Fibroblast of skin of scalp (primary cell): ENCODE measurements around the gene CDCA8.
"Not testable (repeated sequence)": the region's sequence is repeated elsewhere in the genome, so short reads cannot be mapped to it uniquely, and the experiment has no call there.

Experiments used
- DNase-seq: peaks from one replicate; pipeline ENCODE4 v3.0.0-alpha.2; 2013

The CDCA8 gene

DNA sequence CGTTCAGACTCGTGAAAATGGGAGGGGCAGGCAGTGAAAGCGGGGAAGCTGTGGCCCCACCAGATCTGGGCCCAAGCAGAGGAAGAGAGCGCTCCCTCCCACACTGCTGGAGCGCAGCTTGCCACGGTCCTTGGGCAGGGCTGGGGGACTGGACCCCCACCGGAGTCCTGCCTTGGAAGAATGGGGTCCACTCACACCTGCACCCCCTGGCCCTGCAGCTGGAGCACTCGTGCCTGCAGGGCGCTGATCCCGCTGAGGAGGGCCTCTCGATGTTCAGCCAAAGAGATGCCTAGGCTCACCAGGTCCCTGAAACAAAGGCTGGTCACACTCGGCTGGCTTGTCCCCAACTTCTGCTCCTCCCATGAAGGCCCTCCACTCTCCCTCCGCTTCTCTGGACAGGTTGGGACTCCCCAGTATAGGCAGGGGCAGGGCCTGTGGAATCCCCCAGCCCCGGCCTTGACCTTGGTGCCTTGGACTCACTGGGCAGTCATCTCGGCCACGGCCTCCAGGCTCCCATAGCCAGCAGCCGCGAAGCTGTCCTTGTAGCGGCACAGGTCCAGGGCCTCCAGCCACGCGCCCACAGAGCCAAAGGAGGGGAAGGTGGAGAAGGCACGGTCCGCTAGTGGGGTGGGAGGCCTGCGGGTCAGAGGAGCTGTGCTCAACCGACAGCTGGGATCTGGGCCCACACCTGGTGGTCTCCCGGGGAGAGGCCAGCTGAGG is 26.0 kb downstream of the CDCA8 start:
- DNase-seq: no peak

DNA sequence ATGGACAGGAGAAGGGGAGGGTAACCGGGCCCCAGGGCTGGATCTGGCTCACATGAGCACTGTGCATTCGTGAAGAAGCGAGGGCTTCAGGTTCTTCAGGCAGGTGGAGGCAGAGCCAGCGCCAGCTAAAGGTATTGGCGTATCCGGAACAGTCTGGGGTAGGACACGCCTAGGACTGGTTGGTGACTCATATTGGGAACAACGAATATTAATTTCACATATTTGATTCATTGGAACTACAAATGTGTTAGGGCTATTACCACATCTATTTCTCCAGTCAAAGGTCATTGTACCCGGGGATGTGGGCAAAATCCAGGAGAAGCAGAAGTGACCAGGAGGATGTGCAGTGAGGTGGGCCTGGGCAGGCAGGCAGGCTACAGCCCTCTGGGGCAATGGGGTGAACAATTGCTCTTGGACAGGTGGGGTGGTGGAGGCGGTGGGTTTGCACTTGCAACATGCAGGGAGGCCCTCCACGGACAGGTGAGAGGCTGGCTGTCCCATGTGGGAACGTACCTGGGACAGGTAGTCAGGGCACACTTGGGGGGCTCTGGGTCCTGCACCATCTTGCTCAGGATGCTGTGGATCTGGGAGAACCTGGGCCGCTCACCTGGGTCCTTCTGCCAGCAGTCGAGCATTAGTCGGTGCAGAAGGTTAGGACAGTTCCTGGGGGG is 26.7 kb downstream of the CDCA8 start:
- no peak for DNase-seq

DNA sequence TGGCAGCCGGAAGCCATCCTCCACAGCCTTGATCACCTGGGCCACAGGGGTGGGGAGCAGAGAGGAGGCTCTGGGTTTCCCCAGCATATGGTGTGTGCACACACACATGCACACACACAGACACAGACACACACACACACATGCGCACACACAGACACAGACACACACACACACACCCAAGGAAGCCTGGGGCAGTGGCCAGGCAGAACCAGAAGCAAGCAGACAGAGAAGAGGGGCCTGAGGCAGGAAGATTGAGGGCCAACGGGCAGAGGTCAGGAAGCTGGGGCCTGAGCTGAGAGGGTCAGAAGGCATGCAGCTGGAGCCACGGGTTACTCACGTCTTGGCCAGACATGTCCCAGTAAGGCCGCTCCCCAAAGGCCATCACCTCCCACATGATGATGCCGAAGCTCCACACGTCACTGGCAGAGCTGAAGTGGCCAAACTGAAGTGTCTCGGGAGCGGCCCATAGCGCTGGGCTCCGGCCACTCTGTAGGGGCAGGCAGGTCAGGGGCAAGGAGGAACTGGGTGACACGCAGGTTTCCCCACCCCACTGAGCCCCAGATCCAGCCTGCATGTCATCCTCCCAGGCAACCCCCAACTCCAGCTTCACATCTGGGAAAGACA is 27.4 kb downstream of the CDCA8 start:
- no peak for DNase-seq

DNA sequence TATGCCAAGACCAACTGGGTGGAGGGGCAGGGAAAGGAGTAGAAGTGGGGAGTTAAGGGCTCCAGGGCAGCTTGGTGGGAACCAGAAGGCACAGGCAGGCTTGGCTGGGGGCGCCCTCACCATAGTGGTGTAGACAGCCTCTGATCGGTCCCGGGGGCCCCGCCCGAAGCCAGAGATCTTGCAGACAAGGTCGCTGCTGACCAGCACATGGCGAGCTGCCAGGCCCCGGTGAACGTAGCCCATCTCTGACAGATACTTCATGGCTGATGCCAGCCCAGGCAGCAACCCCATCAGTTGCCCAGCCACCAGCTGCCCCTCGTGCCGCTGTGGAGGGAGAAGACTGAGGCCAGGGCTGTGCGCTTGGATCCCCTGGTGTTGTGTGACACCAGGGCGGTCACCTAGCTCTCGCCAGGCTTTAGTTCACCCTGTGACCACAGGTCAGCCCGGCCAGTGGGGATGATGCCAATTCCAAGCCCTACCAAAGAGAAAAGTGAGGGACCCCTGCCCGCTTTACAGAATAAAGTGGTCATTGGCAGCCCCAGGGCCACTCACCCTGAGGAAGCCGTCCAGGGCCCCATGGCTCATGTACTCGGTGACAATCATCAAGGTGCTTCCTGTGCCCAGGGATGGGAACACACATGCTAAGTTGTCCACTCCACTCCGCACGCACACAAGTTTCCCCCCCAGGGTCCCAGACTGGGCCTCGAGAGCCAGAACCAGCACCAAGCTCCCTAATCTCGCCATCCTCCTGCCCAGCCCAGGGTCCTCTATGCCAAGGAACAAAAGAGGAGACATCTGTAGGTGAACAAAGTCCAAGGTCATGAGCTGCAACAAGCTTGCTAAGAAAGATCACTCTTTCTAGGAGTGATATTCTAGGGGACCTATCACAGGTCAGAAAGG is 28.2 kb downstream of the CDCA8 start:
- DNase-seq: no peak

DNA sequence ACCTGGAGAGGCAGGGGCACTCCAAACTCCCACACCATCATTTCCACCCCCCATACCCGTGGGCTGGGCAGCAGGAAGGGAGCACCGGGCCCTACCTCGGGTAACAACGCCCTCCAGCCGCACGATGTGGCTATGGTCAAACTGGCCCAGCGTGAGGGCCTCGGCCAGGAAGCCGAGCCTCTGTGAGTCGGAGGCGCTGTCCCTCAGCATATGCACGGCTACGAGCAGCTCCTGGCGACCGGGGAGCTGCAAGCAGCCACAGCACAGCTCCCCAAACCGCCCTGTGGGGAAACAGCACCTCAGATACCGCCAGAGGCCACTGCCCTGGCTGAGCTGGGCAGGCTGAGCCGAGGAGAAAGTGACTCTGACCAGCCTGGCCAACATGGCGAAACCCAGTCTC is 29.2 kb downstream of the CDCA8 start:
- DNase-seq: no peak

DNA sequence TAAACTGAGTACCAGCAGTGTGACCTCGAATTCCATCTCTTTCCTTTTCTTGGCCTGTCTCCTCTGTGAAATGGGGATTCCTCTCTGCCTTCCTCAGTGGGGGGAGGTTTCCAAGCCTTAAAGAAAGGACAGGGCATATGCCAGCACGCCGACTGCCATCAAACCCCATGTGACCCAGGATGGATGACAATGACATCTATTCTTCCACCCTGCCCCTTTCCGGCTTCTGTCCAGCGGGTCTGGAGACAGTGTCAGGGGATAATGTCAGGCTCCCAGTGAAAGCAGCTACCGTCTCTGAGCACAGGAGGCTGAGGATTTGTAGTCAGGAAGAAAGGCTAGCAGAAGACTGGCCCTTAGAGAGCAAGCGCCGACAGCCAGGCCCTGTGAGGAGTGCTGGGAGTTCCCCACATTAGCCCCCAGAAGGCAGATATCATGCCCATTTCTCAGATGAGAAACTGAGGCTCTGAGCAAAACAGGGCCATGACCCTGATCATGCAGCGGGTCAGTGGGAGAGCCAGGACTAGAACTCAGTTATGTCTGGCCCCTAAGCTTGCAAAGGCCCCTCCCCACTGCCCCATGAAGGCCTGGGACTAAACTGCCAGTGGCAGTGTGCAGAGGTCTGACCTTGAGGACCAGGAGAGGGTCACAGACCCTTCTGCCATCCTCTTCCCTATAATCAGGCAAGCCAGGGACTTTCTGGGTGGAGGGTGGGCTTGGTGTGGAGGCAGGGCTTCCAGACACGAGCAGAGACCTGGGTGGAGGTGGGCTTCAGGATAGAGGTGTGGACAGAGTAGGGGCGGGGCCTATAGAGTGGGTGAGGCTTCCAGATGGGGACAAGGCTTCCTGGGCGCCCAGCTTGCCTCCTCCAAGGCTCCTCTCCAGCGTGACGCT is 30.1 kb downstream of the CDCA8 start:
- DNase-seq: no peak

DNA sequence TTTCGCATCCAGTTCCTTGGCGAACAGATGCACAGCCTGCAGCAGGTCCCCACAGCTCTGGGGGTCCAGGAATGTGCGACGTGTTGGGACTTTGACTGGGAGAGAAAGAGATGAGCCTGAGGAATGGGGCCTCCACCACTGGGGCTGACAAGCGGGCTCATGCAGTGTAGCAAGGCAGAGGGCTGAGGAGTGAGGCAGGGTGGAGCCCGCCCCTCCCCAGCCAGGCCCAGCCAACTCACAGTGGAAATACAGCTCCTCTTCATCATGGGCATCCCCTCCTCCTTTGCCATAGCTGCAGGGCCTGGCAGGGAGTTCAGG is 30.7 kb downstream of the CDCA8 start:
- no peak for DNase-seq

DNA sequence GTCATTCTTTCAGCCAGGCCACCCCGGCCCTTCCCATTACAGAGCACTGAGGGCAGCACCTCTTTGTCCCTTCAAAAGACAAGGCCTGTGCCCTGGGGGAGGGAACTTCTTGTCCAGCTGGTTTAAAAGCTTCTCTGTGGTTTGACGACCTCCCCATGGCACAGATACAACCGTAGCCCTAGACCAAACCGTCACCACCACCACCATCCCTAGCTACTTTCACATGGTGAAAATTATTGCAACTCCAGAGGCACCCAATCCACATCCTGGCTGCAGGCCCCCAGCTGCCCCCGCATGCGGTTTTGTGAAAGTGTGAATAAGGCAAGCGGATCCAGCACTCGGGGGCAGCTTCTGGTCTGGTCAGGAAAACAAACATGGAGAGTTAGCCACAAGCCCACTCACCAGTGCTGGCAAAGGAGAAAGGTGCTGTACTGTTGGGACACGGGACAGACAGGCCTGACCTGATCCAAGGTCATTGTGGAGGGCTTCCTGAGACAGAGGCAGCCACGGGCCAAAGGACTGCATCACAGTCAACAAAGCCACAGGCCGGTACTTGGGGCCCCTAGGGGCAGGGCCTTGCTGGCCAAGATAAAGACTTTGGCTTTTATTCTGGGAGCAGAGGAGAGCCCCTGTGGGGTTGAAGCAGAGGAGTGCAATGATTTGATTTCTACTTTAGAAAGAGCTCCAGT is 31.2 kb downstream of the CDCA8 start:
- no peak for DNase-seq

DNA sequence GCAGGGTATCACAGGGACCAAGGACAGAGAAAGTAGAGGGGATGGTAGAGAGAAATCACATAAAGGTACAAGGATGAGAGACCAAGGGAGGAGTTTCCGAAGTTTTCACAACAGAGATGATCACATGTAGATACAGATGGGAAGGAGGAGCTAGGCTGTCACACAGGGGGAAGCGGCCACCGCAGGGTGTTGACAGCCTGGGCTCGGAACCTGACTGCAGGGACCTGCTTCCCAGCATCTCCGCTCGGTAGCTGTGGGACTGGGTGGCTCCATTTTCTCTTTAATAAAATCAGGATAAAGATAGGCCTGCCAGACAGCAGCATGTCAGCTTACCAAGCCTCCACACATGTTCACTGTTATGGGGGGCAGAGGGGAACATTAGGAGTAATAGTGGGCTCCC is 32.3 kb downstream of the CDCA8 start:
- DNase-seq: no peak

DNA sequence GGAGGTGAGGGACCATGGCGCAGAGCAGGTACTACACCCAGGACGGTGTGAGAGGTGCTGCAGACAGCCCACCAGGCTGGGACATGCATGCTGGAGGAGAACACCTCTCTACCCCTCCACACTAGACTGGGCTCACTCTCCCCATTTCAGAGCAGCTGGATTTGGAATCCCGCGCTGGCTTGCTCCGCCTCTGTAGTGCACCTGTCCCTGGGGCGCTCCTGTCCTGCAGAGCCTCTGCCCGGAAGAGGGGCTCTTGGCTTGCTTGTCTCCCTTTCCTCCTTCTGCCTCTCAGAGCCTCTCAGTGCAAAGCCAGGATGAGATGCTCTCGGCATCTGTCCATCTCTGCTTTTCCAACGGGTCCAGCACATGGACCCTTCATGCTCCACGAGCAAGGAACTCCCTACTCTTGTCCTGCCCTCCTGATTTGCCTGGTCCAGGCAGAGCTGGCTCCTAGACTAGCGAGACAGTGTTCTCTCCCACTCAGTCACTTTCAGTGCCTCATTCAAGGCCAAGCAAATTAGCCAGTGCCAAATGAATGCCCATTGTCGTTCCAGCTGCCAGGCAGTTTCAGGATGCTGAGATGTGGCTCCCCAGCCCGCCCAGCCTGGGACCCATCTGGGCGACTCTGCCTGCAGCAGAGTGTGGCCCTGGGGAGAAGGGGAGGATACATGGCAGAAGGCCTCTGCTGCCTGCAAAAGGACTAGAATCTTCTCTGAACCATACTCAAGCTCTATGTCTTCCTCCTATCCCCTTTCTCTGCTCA is 33.7 kb downstream of the CDCA8 start:
- no peak for DNase-seq

DNA sequence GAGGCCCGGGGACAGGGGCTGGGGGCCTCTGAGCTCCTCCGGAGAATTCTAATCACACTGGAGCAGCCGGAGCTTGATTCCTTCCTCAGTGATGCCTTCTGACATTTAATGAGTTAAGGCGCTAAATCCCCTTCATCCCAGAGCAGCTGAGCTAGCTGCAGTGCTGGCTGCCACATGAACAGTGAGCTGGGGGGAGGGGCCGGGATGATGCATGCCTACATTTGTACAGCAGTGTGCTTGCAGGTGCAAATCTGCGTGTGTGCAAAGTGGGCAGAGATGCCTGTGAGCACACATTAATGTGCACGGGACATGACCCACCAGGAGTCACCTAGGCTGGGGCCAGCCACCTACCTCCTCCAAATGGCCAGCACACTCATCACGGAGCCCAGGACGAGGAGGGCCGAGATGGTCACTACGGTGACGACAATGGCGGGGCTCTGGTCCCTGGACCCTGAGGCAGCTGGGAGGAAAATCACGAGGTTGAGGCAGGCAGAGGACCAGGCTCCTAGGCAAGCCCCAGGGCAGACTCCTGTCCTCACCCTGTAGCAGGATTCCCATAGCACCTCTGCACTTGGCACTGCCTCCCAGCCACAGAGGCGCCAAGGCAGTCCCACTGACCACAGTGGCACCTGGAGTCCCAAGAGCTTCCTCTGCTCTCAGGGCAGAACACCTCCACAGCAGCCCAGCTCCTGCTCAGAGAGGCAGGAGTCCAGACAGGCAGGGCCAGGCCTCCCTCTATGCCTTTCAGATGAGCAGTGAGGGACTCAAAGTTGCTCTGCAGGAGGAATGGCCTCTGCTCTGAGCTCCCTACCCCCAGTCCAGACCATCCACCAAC is 34.7 kb downstream of the CDCA8 start:
- no peak for DNase-seq

DNA sequence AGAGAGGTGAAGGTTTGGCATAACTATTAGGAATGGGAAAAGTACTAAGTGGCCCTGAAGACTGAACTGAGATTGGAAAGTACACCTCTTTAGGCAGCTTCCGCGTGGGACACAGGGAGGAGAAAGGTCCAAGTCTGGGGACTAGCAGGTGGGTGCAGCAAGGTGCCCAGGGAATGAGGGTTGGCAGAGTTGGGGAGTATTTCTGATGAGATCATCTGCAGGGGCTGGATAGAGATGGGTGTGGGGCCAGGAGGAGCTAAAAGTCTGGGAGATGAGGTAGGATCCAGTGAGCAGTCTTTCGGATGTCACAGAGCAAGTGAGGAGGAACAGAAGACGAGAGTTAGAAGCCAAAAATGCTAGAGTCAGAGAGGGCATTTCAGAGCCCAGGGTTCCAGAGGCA is 36.1 kb downstream of the CDCA8 start:
- no peak for DNase-seq

DNA sequence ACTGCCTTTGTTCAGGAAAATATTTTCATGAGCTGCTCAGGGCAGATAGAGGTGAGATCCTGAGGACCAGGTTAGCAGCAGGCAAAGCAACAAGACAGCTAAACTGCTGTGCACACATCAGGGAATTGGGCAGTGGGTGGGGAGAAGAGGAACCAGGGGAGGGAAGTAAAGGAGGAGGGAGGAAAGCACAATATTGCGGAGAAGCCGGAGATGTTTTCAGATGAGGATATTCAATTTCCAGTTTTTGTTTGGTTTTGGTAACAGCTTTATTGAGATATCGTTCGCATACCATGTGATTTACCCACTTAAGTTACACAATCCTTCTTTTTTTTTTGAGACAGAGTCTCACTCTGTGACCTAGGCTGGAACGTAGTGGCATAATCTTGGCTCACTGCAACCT is 38.1 kb downstream of the CDCA8 start:
- no peak for DNase-seq

DNA sequence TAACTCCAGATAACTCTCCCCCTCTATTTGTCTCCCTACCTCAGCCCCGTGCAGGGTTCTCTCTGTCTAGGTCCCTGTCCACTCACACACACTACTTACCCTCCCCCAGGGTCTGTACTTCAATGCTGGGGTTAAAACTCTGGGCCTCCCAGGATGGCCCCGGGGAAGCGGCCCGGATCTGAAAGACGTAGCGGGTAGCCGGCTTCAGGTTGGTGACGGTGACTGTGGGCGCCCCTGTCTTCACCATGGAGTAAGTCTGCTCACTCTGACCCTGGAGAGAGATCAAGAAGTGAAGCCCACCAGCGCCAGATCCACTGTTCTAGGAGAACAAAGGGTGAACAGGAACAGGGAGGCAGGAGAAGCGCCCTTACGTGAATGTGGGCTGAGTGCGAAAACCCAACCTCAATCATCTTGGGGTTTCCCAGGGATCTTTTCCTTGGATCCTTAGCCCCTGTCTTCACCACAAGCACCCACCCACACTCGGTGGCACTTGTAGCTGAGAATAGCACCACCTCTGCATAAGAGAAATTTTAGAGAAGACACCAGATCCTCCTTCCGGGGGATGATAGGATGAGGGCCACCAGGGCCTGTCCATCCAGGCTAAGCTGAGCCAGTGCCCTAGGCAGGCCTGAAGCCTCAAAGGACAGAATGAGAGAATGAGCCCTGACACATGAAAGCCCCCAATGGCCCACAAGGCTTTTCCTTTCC is 39.1 kb downstream of the CDCA8 start:
- DNase-seq: no peak

DNA sequence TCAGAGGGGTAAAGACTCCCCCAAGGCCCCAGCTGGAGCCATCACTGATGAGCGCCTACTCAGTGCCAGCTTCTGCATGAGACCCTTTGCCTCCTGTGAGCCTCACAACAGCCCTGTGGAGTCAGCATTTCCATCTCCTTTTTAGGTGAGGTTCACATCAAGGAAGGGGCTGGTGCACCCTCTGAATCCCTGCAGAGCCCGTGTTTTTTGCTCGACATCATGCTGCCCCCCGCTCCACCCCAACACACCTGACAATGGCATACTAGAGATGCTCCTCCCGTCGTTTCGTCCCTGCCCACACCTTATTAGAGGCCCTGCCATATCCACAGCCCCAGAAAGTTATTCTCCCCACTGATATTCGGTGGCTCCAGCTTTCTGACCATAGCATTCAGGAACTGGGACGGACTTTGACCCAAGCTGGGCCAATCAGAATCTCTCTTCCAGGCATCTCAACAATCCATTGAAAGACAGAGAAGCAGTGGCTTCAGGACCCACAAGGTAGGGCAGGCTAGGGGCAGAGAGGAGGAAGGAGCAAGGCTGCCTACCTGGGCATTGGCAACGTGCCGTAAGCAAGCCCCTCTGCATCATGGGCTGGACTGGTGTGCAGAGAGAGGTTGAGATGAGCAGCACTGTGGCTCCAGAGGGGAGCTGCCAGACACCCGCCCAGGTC is 39.9 kb downstream of the CDCA8 start:
- DNase-seq: no peak

DNA sequence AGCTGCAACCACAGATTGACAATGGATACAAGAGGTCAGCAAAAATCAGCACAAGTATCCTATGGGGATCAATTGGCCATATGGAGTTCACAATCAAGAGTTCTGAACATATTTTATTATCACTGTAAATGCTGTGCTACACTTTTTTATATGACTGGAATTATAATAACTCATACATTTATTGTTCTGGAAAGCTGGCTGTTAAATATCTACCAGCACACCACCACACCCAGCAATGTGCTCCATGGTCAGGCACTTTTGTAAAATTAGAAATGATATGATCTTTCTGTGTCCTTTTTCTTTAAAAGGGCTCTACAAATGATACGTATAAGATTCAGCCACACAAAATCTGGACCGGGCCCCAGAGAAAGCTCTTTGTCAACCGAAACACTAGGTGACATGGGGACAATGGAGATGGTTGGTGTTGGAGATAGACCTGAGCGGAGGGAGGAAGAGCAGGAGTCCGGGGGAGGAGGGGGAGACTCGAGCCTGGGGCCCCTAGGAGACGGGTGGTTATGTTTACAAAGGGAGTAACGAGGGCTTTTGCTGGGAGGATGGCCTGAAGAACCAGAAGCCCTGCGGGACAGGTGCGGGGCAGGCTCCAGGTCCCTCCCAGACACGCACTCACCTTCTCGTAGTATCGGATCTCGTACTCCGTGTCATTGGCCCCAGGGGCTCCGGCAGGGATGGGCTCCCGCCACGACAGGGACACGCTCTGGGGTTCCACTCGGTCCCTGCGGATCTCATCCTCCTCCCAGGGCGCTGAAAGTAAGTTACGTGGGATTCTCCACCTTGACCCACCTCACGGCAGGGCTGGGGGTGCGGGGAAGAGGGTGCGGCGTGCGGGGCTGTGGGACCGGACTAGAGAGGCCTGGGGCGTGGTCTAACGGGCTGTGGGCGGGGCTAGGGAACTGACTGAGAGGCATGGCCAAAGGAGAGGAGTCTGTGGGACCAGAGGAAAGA is 42.6 kb downstream of the CDCA8 start:
- DNase-seq: no peak

DNA sequence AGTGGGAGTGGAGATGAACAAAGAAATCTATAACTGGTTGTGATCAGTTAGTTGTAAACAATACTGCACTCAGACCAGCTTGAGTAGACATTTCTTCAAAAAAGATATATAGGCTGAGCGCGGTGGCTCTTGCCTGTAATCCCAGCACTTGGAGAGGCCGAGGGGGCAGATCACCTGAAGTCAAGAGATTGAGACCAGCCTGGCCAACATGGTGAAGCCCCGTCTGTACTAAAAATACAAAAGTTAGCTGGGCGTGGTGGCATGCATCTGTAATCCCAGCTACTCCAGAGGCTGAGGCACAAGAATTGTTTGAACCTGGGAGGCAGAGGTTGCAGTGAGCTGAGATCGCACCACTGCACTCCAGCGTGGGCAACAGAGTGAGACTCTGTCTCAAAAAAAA is 45.7 kb downstream of the CDCA8 start:
- not testable (repeated sequence) for DNase-seq
